Hepatocyte (in vitro differentiated cells): ENCODE results near the gene PRSS36.

Experiments
- EZH2 ChIP-seq: fragments of 200-600 bp; sonication (generic); IDR thresholded peaks from 2 replicates; pipeline ENCODE4 v1.6.1; 2016; ENCODE audit warnings: antibody characterized with exemption, mild to moderate bottlenecking, borderline replicate concordance
- TF ChIP-seq, protein P1 (sequence below): fragments of 200-600 bp; sonication (generic); IDR thresholded peaks from 2 replicates; pipeline ENCODE4 v1.5.1; 2016; ENCODE audit warnings: antibody characterized with exemption, mild to moderate bottlenecking; ENCODE audit not compliant: poor library complexity

DNA sequence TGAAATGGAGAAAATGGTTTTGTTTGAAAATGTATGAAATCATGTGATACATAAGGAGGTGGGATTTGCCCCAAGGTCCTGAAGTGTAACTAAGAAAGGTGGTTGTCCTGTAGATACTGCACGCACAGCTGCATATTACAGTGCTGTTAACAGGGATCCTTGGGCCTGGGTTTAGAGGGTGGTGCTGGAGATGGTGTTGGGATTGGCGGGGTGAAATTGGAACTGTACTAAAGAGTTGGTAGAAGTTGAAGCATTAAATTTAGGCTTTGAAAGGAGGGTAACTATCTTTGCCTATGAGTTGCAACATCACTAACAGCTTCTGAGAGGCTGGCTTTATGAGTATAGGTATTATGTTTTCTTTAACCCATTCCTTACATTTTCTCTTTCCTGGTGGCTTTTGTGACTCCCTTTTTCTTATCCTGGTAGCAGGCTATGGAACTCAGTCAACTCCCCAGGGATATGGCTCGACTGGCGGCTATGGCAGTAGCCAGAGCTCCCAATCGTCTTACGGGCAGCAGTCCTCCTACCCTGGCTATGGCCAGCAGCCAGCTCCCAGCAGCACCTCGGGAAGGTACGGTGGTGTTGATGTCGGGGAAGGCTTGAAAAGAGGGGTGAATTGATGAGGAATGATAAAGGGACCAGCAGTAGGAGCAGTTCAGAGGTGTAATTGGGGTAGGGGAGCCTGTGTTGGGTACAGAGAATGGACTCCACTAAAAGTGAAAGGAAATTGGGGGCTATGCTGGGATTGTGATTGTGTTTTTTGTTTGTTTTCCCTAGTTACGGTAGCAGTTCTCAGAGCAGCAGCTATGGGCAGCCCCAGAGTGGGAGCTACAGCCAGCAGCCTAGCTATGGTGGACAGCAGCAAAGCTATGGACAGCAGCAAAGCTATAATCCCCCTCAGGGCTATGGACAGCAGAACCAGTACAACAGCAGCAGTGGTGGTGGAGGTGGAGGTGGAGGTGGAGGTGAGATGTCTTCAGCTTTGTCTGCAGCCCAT lies 33.9 kb upstream of the PRSS36 start:
- TF ChIP-seq, protein P1, sequence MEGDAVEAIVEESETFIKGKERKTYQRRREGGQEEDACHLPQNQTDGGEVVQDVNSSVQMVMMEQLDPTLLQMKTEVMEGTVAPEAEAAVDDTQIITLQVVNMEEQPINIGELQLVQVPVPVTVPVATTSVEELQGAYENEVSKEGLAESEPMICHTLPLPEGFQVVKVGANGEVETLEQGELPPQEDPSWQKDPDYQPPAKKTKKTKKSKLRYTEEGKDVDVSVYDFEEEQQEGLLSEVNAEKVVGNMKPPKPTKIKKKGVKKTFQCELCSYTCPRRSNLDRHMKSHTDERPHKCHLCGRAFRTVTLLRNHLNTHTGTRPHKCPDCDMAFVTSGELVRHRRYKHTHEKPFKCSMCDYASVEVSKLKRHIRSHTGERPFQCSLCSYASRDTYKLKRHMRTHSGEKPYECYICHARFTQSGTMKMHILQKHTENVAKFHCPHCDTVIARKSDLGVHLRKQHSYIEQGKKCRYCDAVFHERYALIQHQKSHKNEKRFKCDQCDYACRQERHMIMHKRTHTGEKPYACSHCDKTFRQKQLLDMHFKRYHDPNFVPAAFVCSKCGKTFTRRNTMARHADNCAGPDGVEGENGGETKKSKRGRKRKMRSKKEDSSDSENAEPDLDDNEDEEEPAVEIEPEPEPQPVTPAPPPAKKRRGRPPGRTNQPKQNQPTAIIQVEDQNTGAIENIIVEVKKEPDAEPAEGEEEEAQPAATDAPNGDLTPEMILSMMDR, result no peak
- no peak for TF ChIP-seq EZH2
